GM21723 (cell line): ENCODE data around the gene SLC6A13.
"Not testable (repeated sequence)": the region's sequence is repeated elsewhere in the genome, so short reads cannot be mapped to it uniquely, and the experiment has no call there.

Experiments
- ATAC-seq: cut with Tn5 transposase; IDR thresholded peaks from one replicate; pipeline ENCODE4 v1.9.1; 2021; ENCODE audit warnings: mild to moderate bottlenecking, moderate library complexity; ENCODE audit not compliant: unreplicated experiment

The SLC6A13 gene

GRCh38 chr12:265096-265495 lies 2.5 kb upstream of the SLC6A13 start:
- ATAC-seq, result no peak

DNA sequence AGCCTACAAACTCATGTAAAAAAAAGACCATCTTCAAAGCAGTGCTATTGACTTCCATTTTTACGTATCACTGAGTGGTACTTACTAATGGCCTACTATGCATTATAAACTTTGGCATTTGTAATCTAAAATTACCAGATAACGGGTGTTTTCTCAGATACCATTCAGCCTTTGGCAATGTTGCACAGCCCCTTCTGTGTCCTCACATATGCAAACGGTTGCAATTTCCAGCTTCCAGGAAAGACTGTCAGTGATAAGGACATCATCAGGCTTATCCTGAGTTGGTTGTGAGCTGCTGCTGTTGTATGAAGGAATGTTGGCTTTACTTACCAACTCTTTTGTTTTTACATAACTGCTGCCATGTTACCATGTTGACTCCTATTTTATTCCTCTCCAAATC lies 1.6 kb upstream of the SLC6A13 start:
- no peak for ATAC-seq

- no peak for ATAC-seq
Observed at GRCh38 chr12:263574-263973, 938 bp upstream of the SLC6A13 start.

GRCh38 chr12:262113-262512 lies 523 bp downstream of the SLC6A13 start:
- no peak for ATAC-seq

DNA sequence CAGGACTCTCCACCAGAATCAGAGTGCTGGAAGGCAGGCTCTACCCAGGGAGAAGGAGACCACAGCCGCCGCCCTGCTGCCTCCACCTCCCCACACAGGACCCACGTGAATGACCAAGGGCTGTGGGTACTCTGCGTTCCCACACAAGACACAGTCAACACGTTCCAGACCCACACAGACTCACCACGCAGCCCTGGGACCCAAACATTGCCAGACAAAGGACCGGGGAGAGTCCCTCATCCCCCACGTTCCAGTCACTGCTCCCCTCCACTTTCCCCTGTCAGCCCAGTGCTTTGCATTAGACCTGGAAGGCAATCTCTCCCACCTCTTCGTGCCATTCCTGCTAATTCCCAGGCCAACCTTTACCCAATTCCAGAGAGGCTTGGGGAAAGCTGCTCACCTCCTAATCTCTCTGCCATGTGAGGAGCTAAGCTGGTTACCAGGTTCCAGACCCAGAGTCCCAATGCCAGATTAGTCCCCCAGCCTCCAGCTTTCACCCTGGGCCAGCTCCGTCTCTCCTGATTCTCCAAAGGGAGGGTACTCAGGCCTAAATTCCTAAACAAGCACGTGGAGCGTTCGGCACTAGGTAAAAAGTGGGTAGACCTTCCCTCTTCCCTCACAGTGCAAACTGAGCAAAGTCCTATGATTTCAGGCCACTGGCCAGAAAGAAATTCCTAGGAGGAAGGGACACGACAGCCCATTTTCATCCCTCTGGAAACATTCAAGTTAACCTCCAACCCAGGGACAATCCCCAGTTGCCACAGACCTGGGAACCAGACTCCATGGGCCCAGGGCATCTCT lies 4.9 kb downstream of the SLC6A13 start:
- ATAC-seq, result no peak

GRCh38 chr12:256958-257357 lies 5.7 kb downstream of the SLC6A13 start:
- ATAC-seq, result no peak

- ATAC-seq, result no peak
Observed at GRCh38 chr12:256225-256624, 6.4 kb downstream of the SLC6A13 start.

DNA sequence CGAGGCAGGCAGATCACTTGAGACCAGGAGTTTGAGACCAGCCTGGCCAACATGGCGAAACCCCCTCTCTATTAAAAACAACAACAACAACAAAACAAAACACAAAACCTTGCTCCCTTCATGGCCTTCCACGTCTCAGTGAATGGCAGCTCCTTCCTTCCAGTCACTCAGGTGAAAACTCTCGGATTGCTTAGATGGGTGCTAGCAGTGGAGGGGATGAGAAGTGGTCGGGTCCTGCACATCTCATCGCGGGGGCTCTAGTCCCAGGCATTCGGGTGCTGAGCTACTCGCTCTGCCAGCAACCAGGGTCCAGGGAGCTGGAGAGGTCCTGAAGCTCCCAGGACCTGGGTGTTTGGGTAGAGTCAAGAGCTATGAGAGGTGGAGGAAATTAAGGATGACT lies 7.7 kb downstream of the SLC6A13 start:
- no peak for ATAC-seq

DNA sequence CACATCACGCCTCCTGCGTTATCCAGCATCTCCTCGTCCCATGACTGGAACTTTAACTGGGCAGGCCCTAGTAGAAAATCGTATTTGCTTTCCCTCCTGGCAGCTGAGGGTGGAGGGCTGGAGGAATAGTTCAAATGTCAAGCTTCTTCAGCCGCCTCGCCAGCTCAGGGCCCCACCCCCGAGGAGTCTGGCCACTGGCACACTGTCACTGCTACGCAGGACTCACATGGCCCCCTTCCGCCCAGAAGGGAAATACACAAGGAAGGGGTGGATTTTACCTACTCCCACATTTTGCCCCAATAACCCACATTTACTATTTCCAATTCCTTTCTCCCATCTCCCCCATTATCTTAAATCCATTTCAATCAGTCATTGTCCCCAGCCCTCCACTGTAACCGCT lies 8.6 kb downstream of the SLC6A13 start:
- no peak for ATAC-seq

- ATAC-seq, result no peak
Observed at GRCh38 chr12:253116-253831, 9.4 kb downstream of the SLC6A13 start.

GRCh38 chr12:252636-253035 lies 10.0 kb downstream of the SLC6A13 start:
- ATAC-seq, result no peak

GRCh38 chr12:247271-247670 lies 15.4 kb downstream of the SLC6A13 start:
- ATAC-seq, result no peak

- no peak for ATAC-seq
Observed at GRCh38 chr12:243381-243780, 19.3 kb downstream of the SLC6A13 start.

- no peak for ATAC-seq
Observed at GRCh38 chr12:242496-242895, 20.1 kb downstream of the SLC6A13 start.

GRCh38 chr12:241266-241665 lies 21.4 kb downstream of the SLC6A13 start:
- ATAC-seq, result no peak

GRCh38 chr12:240566-240965 lies 22.1 kb downstream of the SLC6A13 start:
- no peak for ATAC-seq

GRCh38 chr12:238736-239398 lies 23.8 kb downstream of the SLC6A13 start:
- ATAC-seq, result no peak

GRCh38 chr12:238116-238515 lies 24.5 kb downstream of the SLC6A13 start:
- ATAC-seq, result no peak

GRCh38 chr12:237026-237815 lies 25.4 kb downstream of the SLC6A13 start:
- no peak for ATAC-seq

GRCh38 chr12:236445-236844 lies 26.2 kb downstream of the SLC6A13 start:
- no peak for ATAC-seq

GRCh38 chr12:235967-236366 lies 26.7 kb downstream of the SLC6A13 start:
- not testable (repeated sequence) for ATAC-seq
